Hepatocyte (in vitro differentiated cells): ENCODE results near the gene FGF9.

Experiments
- CTCF ChIP-seq: fragments of 200-600 bp; sonication (generic); IDR thresholded peaks from 2 replicates; pipeline ENCODE4 v1.5.1; 2016; ENCODE audit warnings: antibody characterized with exemption, mild to moderate bottlenecking; ENCODE audit not compliant: poor library complexity
- EZH2 ChIP-seq: fragments of 200-600 bp; sonication (generic); IDR thresholded peaks from 2 replicates; pipeline ENCODE4 v1.6.1; 2016; ENCODE audit warnings: antibody characterized with exemption, mild to moderate bottlenecking, borderline replicate concordance
- EZH2phosphoT487 ChIP-seq: fragments of 200-600 bp; sonication (generic); IDR thresholded peaks from one replicate; pipeline ENCODE4 v1.6.1; 2018; ENCODE audit warnings: antibody characterized with exemption, mild to moderate bottlenecking, low read depth, moderate library complexity; ENCODE audit not compliant: unreplicated experiment, severe bottlenecking

DNA sequence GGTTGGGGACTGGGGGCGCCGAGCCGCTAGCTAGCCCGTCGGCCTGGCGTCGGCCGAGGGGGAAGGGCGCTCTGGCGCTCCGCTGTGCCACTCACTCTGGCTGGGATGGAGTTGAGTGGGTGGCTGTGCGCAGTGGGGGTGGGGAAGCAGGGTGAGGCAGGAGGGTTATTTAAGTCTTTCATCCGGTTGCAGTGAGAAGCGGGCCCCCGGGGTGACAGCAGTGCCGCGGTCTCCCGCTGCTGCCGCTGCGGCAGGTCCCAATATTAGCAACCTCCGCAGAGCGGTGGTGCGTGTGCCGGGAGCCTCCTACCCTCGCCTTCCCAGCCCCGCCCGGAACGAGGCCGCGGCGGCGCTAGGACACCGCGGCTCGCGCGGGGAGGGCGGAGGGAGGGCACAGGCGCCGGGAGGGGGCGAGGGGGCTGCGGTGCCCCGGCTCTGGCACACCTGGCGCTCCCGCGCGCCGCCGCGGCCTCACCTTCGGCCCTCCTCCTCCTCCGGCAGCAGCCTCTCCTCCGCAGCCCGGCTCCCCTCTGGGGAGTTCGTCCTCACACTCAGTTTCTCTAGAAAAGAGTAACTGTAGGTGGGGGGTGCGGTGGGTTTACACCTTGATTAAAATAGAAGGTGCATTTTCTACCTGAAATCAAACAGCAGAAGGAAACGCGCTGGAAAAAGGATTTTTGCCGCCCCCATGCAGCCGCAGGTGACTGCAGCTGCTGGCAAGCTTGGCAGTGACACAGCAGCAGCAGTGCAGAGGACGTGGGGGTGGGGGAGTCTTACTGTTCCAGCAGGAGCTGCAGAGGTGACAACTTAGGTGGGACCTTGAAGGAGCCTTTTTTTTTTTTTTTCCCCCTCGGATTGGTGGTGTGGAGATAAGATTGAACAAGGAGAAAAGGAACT is 4.5 kb downstream of the FGF9 start:
- no peak for TF ChIP-seq EZH2
- TF ChIP-seq CTCF, result no peak
- TF ChIP-seq EZH2phosphoT487, result no peak
